ENCODE data around the gene TTC19. TPM values are rescaled to one million over a fixed set of nuclear protein-coding genes. Genes with fewer than 3 reads are reported as not detected.
"Not testable (repeated sequence)": the region's sequence is repeated elsewhere in the genome, so short reads cannot be mapped to it uniquely, and the experiment has no call there.

Gene TTC19
- total RNA-seq, 1 experiment from 2014 or later, result 20.1 TPM

DNA sequence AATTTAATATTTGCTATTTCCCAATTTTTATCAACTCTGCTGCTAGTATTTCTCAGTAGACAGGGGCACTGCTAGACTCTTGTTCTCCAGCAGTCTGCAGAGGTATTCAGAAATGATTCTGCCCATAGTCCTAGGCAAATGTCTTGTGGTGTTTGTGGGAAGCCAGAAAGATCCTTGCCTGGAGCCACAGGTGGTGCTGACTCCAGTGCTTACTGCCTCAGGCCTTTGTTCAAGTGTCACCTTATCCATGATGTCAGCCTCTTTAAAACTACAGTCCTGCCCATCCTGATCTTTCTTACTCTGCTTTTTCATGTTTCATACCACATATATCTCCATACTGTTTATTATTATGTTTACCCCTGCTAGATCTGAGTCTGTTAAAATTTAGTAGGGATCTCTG is 26.6 kb upstream of the TTC19 start:
- DNase-seq (ENCODE audit: low spot score), result no peak

DNA sequence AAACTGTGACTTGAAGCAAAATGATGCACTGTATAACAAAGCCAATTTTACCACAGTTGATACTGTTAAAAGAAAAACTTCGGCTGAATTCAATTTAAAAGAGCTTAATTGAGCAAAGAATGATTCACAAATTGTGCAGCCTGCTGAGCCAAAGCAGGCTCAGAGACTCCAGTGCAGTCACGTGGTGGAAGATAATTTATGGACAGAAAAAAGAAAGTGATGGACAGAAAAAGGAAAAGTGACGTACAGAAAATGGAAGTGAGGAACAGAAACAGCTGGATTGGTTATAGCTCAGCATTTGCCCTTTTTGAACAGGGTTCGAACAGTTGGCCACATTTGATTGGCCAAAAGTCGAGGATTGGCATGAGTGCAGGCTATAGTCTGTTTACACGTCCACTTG is 25.8 kb upstream of the TTC19 start:
- no peak for DNase-seq (ENCODE audit: low spot score)

GRCh38 chr17:15977894-15978293 is 21.7 kb upstream of the TTC19 start:
- no peak for DNase-seq (ENCODE audit: low spot score)

DNA sequence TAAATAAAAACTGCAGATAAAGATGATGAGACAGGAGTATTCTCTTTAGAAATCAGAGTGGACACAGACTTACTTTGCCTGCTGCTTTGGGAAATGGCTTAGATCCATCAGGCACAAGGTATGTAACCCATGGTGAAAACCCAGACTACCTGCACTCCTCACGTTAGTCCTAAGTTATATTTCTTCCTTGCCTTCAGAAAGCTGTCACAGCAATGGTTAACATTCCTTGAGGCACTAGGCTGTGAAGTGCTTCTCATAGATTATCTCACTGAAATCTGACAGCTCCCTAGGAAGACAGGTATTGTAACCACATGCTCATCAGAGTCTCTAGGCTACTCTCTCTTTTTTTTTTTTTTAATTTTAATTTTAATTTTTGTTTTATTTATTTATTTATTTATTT is 21.0 kb upstream of the TTC19 start:
- no peak for DNase-seq (ENCODE audit: low spot score)

DNA sequence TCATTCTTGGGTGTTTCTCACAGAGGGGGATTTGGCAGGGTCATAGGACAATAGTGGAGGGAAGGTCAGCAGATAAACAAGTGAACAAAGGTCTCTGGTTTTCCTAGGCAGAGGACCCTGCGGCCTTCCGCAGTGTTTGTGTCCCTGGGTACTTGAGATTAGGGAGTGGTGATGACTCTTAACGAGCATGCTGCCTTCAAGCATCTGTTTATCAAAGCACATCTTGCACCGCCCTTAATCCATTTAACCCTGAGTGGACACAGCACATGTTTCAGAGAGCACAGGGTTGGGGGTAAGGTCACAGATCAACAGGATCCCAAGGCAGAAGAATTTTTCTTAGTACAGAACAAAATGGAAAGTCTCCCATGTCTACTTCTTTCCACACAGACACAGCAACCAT is 20.6 kb upstream of the TTC19 start:
- DNase-seq (ENCODE audit: low spot score), result not testable (repeated sequence)

- DNase-seq (ENCODE audit: low spot score), result no peak
Measured at GRCh38 chr17:15981208-15981607, 18.4 kb upstream of the TTC19 start.

- DNase-seq (ENCODE audit: low spot score), result no peak
Measured at GRCh38 chr17:15981646-15982580, 17.7 kb upstream of the TTC19 start.

- DNase-seq (ENCODE audit: low spot score), result no peak
Measured at GRCh38 chr17:15996322-15996721, 3.3 kb upstream of the TTC19 start.

DNA sequence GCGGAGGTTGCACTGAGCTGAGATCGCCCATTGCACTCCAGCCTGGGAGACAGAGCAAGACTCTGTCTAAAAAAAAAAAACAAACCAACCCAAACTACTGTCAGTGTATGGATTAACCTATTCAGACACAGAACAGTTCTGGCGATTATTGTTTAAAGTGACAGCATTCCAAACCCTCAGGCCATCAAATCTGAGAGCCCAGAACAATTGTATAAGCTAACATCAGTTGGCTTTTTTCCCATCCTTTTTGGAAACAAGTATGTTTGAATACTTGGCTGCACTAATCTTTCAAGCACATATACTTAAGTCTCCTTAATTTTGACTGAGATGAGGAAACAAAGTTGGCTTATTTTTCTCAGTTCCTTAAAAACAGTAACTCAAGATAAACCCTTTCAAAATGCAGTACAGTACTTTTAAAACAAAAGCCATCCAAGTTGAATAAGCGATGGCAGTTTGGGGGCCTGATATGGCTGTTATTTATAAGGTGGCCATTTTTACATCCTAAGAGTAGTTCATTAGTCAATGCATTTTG is 1.5 kb upstream of the TTC19 start:
- DNase-seq (ENCODE audit: low spot score), result no peak

GRCh38 chr17:15999974-16000827 is 577 bp downstream of the TTC19 start:
- DNase-seq (ENCODE audit: low spot score), result no peak

GRCh38 chr17:16001226-16001897 is 1.7 kb downstream of the TTC19 start:
- no peak for DNase-seq (ENCODE audit: low spot score)

DNA sequence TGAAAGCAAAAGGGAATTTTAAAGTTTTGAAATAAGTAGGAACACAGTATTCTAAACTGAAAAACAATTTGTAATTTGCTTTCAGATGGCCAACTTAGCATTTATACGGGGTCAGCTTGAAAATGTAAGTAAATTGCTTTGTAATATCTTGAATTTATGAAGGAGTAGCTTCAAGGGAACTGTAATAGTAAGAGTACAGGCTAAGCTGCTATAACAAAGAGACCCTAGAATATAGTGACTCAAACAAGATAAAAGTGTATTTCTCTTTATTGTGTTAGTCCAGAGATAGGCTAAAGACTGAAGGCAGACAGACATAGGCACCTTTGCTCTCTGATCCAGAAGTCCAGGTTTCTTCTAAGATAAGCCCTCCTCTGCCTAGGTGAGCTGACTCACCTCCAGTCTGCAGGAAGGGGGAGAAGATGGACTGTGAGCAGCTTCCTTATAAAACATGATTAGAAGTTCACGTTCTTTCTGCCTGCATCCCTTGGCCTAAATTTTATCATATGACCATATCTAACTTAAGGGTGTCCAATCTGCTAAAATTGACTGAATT is 3.2 kb downstream of the TTC19 start:
- DNase-seq (ENCODE audit: low spot score), result no peak

DNA sequence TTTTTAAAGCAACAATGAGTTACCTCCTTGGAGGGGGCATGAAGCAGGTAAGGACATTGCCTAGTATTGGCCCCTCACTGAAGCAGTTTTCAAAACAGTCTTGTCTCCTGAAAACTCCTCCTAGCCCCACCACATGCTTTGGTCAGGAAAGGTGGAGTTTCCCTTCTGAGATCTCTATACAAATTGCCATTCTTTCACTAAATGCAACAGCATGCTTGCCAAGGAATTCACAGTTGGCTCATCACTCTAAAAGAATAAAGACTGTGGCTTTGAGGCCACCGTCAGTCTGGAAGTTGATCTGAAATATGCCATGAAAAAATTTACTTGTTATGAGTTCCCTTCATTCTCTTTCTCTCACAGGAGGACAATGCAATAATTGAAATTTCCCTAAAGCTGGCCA is 4.2 kb downstream of the TTC19 start:
- DNase-seq (ENCODE audit: low spot score), result no peak

DNA sequence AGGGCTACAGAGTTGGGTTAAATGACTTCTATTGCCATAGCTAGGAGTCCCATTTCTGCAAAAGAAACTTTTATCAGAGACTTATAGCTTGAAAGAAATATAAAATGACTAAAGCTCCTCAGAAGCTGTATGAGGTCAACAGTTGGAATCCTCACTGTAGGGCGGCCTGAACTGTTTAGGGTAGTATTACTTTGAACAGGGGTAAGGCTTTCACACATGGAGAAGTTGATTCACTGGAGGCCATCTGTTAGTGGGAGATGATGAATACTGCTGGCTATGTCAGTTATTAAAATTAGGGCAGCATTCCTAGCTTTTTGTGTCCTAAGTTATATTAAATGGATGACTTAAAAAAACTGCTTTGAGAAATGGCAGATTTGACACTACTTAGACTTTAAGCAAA is 6.0 kb downstream of the TTC19 start:
- no peak for DNase-seq (ENCODE audit: low spot score)

- DNase-seq (ENCODE audit: low spot score), result no peak
Measured at GRCh38 chr17:16007439-16007838, 7.8 kb downstream of the TTC19 start.

DNA sequence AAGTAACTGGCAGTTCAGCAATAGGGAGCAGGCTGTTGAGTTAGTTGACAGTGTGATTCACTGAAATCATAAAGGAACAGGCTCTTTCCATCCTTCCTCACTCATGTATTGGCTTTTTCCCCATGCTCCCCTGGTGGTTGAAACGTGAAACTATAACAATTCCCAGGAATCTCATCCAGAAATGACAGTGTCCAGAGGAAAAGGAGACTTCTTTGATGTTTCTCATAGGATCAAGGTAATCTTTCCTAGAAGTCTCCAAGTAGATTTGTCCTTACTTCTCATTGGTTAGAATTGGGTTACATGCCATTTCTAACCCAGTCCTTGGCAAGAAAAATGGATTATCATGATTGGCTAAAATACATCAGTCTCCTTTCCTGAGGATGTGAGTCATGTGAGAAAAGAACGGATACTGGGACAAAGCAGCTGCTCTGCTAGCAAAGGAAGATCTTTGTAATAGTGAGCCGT is 14.4 kb downstream of the TTC19 start:
- DNase-seq (ENCODE audit: low spot score), result peak; percentile 49

GRCh38 chr17:16019347-16019746 is 19.7 kb downstream of the TTC19 start:
- no peak for DNase-seq (ENCODE audit: low spot score)

- no peak for DNase-seq (ENCODE audit: low spot score)
Measured at GRCh38 chr17:16023881-16024280, 24.3 kb downstream of the TTC19 start.

- DNase-seq (ENCODE audit: low spot score), result no peak
Measured at GRCh38 chr17:16025202-16025601, 25.6 kb downstream of the TTC19 start.

DNA sequence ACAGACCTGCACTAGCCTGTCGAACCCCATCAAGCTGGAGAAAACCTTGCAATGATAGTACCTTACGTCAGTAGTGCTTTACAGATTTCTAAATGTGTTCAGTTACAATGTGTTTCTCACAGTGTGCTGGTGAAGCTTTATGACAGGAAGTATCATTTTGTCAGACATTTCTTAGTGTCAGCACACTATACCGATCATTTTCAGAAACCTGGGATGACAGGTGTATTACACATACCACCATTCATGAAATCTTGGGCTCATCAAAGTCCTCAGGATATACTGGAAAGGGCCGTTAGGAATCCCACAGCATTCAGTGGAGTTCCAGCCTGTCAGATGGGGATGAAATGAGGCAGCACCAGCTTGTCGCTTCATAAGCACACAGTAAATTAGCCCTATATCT is 27.3 kb downstream of the TTC19 start:
- no peak for DNase-seq (ENCODE audit: low spot score)
